ENCODE measurements around the gene RNF146.

RNF146 gene

DNA sequence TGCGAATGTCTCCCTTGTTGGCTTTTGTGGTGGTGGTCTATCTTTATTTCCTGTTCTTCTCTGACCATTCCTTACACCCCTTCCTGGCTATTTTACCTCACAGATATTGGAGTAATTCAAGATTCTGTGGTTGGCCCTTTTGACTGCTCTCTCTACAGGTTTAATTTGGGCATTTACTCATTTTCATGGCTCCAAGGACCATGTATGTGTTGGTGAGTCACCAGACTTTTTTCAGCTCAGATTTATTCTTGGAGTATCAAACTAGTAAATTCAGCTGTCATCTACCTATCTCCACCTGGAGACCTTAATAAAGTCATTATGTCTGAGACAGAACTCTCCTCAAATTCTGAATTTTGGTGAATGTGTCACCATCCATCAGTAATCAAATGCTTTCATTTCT is 15.5 kb downstream of the RNF146 start:
- H3K4me3 ChIP-seq = no peak overlapping the region
- no peak overlapping the region for H3K27ac ChIP-seq
- TF ChIP-seq, protein P1, sequence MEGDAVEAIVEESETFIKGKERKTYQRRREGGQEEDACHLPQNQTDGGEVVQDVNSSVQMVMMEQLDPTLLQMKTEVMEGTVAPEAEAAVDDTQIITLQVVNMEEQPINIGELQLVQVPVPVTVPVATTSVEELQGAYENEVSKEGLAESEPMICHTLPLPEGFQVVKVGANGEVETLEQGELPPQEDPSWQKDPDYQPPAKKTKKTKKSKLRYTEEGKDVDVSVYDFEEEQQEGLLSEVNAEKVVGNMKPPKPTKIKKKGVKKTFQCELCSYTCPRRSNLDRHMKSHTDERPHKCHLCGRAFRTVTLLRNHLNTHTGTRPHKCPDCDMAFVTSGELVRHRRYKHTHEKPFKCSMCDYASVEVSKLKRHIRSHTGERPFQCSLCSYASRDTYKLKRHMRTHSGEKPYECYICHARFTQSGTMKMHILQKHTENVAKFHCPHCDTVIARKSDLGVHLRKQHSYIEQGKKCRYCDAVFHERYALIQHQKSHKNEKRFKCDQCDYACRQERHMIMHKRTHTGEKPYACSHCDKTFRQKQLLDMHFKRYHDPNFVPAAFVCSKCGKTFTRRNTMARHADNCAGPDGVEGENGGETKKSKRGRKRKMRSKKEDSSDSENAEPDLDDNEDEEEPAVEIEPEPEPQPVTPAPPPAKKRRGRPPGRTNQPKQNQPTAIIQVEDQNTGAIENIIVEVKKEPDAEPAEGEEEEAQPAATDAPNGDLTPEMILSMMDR (IDR thresholded peaks at IDR 0.05) = no peak
- DNase-seq (ENCODE audit: low spot score) = no peak

DNA sequence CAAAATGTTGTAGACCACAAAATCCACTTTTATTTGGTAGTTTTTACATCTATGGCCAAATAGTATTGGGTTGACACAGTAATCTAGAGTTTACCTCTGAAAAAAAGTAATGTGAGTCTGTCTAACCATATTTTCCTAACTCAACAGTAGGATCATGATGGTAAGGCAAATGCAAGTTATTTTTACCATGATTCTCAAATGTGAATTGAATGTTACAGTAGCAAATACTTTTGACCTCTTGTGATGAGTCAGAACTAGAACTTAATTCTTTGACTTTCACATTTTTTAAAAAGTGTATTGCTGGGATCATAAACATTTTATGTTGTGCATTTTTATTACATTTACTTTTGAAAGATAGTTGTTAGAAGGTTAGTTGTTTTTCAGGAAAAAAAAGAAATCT is 22.0 kb downstream of the RNF146 start:
- DNase-seq (ENCODE audit: low spot score) = no peak
- no peak overlapping the region for H3K27ac ChIP-seq
- no peak overlapping the region for H3K4me3 ChIP-seq
- TF ChIP-seq, protein P1 (IDR thresholded peaks at IDR 0.05) = no peak

DNA sequence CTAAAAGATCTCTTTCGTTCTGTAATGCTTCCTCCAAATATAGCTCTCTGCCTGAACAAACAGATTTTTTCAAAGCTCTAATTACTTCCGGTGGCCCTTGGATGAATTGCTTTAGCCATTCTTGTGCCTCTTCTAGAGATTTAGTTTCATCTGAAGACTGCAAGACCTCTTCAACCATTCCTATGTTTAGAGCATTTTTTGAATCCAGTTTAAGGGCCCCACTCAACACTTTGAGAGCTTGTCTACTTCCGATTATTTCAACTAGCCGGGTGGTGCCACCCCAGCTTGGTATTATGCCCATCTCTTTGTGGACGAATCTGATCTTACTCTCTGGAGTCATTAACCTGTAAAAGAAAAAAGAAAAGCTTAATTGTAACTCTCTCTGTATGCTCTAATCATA is 23.3 kb downstream of the RNF146 start:
- TF ChIP-seq, protein P1 (IDR thresholded peaks at IDR 0.05) = no peak
- DNase-seq (ENCODE audit: low spot score) = no peak
- no peak overlapping the region for H3K27ac ChIP-seq
- H3K4me3 ChIP-seq = no peak overlapping the region

DNA sequence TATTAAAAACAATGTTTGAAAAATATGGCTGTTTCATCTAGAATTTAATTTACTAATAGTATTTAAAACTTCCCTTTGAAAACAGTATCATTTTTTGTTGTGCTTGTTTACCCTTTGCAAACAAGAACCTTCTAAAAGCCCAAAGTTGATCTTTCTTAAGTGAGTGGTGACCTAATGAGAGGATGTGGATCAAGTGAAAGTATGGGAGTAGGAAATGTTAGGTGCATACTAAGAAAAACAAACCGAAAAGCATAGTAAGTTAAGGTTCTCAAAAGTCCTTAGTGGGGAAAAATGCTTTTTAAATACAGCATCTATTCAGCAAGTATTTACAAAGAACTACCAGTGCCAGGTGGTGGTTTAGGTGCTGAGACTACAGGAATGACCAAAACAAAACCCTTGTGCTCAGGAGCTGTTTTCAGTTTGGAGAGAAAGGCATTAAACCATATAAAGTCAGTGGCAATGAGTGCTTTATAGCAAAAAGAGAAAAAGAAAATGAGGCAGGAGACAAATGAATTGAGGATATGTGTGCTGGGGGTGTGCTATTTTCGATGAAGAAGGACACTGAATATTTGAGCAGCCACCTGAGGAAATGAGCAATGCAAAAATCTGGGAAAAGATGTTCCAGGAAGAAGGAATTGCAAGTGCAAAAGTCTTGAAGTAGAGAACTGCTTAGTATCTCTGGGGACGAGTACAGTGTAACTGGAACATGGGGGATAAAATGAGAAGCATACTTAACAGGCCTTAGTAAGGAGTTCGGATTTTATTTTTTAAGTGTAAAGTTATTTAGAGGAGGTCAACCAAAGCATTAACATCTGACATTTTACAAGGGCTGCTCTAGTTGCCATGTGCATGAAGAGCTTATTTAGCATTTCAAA is 24.0 kb downstream of the RNF146 start:
- TF ChIP-seq, protein P1 (IDR thresholded peaks at IDR 0.05) = no peak
- no peak for DNase-seq (ENCODE audit: low spot score)
- no peak overlapping the region for H3K4me3 ChIP-seq
- no peak overlapping the region for H3K27ac ChIP-seq

DNA sequence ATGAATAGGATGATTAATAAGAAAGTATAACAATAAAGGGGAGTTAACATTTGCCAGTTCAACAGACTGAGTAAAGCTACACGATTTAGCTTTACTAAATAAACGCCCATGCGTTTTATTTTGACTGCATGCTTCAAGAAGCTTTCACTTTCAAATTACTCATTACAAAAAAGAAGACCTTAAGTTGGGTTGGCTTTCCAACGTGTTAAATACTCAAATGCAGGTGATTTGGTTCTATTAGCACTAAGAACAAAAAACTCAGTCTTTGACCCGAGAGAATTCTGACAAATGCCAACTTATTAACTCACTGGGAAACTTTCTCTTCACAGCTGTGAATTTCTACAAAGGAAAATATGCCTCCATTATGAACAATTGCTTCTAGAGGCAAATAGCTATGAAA is 24.8 kb downstream of the RNF146 start:
- Histone ChIP-seq H3K27ac (no peak overlapping the region), H3K4me3 (no peak overlapping the region)
- TF ChIP-seq, protein P1 (IDR thresholded peaks at IDR 0.05) = no peak
- DNase-seq (ENCODE audit: low spot score) = no peak

DNA sequence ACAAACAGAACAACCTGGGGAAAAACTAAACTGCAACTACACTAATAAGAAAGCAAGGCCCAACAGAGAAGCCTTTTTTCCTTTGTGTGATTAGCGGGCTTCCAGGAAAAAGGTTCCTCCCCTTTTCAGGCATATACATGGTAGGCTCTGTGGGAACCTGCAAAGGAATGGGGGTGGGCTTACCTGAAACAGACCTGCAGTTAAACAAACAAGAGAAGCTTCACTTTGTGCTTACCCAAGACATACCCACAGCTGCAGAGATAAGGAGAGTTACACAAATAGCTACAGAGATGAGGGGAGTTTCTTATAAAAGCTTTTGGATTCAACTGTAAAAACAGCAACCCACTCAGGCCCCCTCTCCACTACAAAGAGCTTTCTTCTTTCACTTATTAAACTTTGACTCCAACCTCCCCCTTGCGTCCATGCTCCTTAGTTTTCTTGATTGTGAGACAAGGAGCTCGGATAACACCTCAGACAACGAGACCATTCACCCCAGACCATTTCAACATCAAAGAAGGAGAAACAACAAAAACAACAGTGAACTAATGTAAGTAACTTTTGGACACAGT is 30.9 kb downstream of the RNF146 start:
- H3K4me3 ChIP-seq = no peak overlapping the region
- no peak overlapping the region for H3K27ac ChIP-seq
- TF ChIP-seq, protein P1 (IDR thresholded peaks at IDR 0.05) = no peak
- DNase-seq (ENCODE audit: low spot score) = no peak

DNA sequence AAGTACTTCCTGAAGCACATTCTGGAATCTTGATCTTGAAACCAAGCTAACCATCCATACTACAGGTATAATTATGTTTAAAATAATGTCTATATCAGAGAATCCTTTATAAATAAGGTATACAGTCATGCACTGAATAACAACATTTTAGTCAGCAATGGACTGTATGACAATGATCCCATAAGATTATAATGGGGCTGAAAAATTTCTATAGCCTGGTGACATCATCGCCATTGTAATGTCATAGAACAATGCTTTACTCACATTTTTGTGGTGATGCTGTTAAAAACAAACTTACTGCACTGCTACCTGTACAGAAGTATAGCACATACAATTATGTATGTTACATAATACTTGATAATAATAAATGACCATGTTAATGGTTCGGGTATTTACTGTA is 31.8 kb downstream of the RNF146 start:
- TF ChIP-seq, protein P1 (IDR thresholded peaks at IDR 0.05) = no peak
- H3K4me3 ChIP-seq = no peak overlapping the region
- DNase-seq (ENCODE audit: low spot score) = no peak
- H3K27ac ChIP-seq = no peak overlapping the region
